MM.1S (cell line): ENCODE data around the gene VPS13C.

Source experiments
- DNase-seq: peaks from one replicate; pipeline ENCODE4 v3.0.0-alpha.2; 2015
- H2AFZ ChIP-seq: fragments of 300-600 bp; sonication (generic); 2 replicates; pipeline ENCODE4 v1.6.0; 2016; ENCODE audit warnings: antibody characterized with exemption, low read length
- H3F3A ChIP-seq: fragments of 300-600 bp; sonication (generic); 2 replicates; pipeline ENCODE4 v1.6.1; 2016; ENCODE audit warnings: mild to moderate bottlenecking, antibody characterized with exemption, low read length, moderate library complexity, mixed read lengths; ENCODE audit not compliant: insufficient read depth
- H3K27ac ChIP-seq: fragments of 300-600 bp; sonication (generic); 2 replicates; pipeline ENCODE4 v1.5.1; 2016; ENCODE audit warnings: mild to moderate bottlenecking, low read length
- H3K27me3 ChIP-seq: fragments of 300-600 bp; sonication (generic); replicated peaks from 2 replicates; pipeline ENCODE4 v1.6.0; 2016; ENCODE audit warnings: low read length; ENCODE audit not compliant: insufficient read depth
- H3K36me3 ChIP-seq: fragments of 300-600 bp; sonication (generic); replicated peaks from 2 replicates; pipeline ENCODE4 v1.6.1; 2016; ENCODE audit warnings: mild to moderate bottlenecking, low read length, mixed read lengths; ENCODE audit not compliant: insufficient read depth
- H3K4me1 ChIP-seq: fragments of 300-600 bp; sonication (generic); 2 replicates; pipeline ENCODE4 v1.6.1; 2016; ENCODE audit warnings: low read length, mixed read lengths
- H3K4me2 ChIP-seq: fragments of 300-600 bp; sonication (generic); 2 replicates; pipeline ENCODE4 v1.6.0; 2016; ENCODE audit warnings: low read depth, low read length
- H3K4me3 ChIP-seq: fragments of 300-600 bp; sonication (generic); 2 replicates; pipeline ENCODE4 v1.5.1; 2016; ENCODE audit warnings: low read length, mixed read lengths
- H3K79me2 ChIP-seq: fragments of 300-600 bp; sonication (generic); 2 replicates; pipeline ENCODE4 v1.6.1; 2016; ENCODE audit warnings: mixed run types, low read length, mixed read lengths
- H3K9ac ChIP-seq: fragments of 300-600 bp; sonication (generic); 2 replicates; pipeline ENCODE4 v1.6.1; 2016; ENCODE audit warnings: low read length, mixed read lengths
- H3K9me2 ChIP-seq: fragments of 300-600 bp; sonication (generic); replicated peaks from 2 replicates; pipeline ENCODE4 v1.6.1; 2016; ENCODE audit warnings: mild to moderate bottlenecking, low read length, mixed read lengths; ENCODE audit not compliant: insufficient read depth
- H3K9me3 ChIP-seq: fragments of 300-600 bp; sonication (generic); replicated peaks from 2 replicates; pipeline ENCODE4 v1.6.1; 2016; ENCODE audit warnings: mild to moderate bottlenecking, low read length, mixed read lengths; ENCODE audit not compliant: insufficient read depth
- H4K20me1 ChIP-seq: fragments of 300-600 bp; sonication (generic); 2 replicates; pipeline ENCODE4 v1.6.1; 2016; ENCODE audit warnings: mild to moderate bottlenecking, low read length, moderate library complexity, mixed read lengths; ENCODE audit not compliant: insufficient read depth
- EZH2 ChIP-seq: fragments of 300-600 bp; sonication (generic); optimal IDR thresholded peaks from 2 replicates; pipeline ENCODE3; 2017; ENCODE audit warnings: low read depth, mild to moderate bottlenecking, antibody characterized with exemption, low read length, mixed read lengths
- EZH2phosphoT487 ChIP-seq: fragments of 300-600 bp; sonication (generic); IDR thresholded peaks from 2 replicates; pipeline ENCODE4 v1.6.1; 2018; ENCODE audit warnings: antibody characterized with exemption, low read length
- TF ChIP-seq, protein P1 (sequence below): fragments of 300-600 bp; sonication (generic); IDR thresholded peaks from 2 replicates; pipeline ENCODE4 v1.5.1; 2016; ENCODE audit warnings: antibody characterized with exemption, low read length, mixed read lengths

The VPS13C gene

DNA sequence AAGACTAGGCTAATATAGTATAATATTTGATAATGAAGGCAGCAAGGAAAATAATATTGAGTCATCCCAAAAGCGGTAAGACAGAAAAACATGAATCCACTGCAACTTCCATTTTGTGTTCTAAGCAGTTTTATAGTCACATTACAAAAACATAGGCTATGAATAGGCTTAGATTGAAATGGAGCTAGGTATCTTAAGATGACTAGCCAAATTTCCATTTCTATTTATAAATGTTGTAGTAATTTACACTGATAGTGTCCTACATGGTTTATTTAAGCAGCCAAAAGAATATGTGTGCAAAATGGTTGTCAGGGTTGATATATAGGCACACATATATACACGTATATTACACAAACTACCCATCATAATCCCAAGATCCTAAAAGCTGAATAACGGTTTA lies 82.0 kb downstream of the VPS13C start:
- no peaks in the 10 kb centered on the region for H3K27me3 ChIP-seq
- H3K9me3 ChIP-seq, result no peaks in the 10 kb centered on the region
- H3K4me3 ChIP-seq, result no peak overlapping the region
- H2AFZ ChIP-seq, result no peak overlapping the region
- H3K4me1 ChIP-seq, result peaks cover 26% of the 10 kb centered on the region
- no peaks in the 10 kb centered on the region for H3K79me2 ChIP-seq
- no peak overlapping the region for H3K27ac ChIP-seq
- no peaks in the 10 kb centered on the region for H4K20me1 ChIP-seq
- no peak for DNase-seq
- no peak overlapping the region for H3K9ac ChIP-seq
- peaks cover 13% of the 10 kb centered on the region for H3F3A ChIP-seq
- H3K4me2 ChIP-seq, result no peak overlapping the region
- no peaks in the 10 kb centered on the region for H3K36me3 ChIP-seq
- no peaks in the 10 kb centered on the region for H3K9me2 ChIP-seq
- TF ChIP-seq EZH2phosphoT487 (no peak), EZH2 (no peak)
- TF ChIP-seq, protein P1, sequence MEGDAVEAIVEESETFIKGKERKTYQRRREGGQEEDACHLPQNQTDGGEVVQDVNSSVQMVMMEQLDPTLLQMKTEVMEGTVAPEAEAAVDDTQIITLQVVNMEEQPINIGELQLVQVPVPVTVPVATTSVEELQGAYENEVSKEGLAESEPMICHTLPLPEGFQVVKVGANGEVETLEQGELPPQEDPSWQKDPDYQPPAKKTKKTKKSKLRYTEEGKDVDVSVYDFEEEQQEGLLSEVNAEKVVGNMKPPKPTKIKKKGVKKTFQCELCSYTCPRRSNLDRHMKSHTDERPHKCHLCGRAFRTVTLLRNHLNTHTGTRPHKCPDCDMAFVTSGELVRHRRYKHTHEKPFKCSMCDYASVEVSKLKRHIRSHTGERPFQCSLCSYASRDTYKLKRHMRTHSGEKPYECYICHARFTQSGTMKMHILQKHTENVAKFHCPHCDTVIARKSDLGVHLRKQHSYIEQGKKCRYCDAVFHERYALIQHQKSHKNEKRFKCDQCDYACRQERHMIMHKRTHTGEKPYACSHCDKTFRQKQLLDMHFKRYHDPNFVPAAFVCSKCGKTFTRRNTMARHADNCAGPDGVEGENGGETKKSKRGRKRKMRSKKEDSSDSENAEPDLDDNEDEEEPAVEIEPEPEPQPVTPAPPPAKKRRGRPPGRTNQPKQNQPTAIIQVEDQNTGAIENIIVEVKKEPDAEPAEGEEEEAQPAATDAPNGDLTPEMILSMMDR, result no peak

DNA sequence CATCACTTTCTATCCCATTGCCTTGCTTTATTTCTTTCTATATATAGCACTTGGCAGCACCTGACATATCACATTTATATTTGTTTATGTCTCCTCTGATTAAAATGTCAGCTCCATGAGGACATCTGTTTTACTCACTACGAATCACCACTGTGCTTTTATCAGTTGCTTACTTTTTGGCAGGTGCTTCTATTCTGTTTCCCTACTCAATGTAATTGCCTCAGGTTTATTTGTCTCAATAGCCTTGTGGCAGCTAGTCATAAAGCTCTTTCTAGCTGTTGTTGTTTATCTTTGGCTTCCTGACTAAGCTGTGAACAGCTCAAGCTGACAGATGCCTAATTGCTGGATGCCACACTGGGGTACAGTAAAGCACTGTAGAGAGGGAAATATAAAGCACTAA lies 85.5 kb downstream of the VPS13C start:
- Histone ChIP-seq H3K4me1 (peaks cover 34% of the 10 kb centered on the region), H3K79me2 (no peaks in the 10 kb centered on the region), H3K4me3 (no peak overlapping the region), H3K36me3 (no peaks in the 10 kb centered on the region; the same call in none of the 2 replicates), H4K20me1 (no peaks in the 10 kb centered on the region), H3F3A (peaks cover 13% of the 10 kb centered on the region), H3K27me3 (no peaks in the 10 kb centered on the region), H3K27ac (peak overlapping the region; percentile 52; the same call in 1 of the 2 replicates), H3K4me2 (peak overlapping the region; percentile 40), H3K9me2 (no peaks in the 10 kb centered on the region), H3K9me3 (no peaks in the 10 kb centered on the region), H3K9ac (peak overlapping the region; percentile 1; the same call in 1 of the 2 replicates), H2AFZ (no peak overlapping the region)
- peak; percentile 21 for DNase-seq
- TF ChIP-seq EZH2, result no peak
- TF ChIP-seq EZH2phosphoT487, result no peak
- TF ChIP-seq, protein P1, result no peak

DNA sequence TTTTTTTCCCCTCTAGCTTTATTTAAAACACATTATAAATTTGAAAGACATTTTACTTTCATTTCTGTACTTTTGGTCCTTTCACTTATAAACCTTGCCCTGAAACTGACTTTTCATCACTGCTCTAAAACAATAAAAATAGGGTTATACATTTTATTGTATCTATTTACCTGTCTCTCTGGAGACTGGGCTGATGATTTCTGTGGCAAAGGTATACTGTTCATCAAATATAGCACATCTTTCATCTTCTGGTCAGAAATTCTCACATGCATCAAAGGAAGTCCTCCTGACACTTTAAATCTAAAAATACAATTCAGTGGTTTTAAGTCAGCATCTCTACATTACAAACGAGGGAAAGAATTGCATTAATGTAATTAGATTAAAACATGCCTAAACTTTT lies 86.1 kb downstream of the VPS13C start:
- H3K36me3 ChIP-seq, result no peaks in the 10 kb centered on the region; the same call in none of the 2 replicates
- peak overlapping the region; percentile 40 for H3K4me2 ChIP-seq
- TF ChIP-seq, protein P1, result no peak
- TF ChIP-seq EZH2, result no peak
- no peak overlapping the region for H3K4me3 ChIP-seq
- no peaks in the 10 kb centered on the region for H3K79me2 ChIP-seq
- no peaks in the 10 kb centered on the region for H4K20me1 ChIP-seq
- H3K27ac ChIP-seq, result peak overlapping the region; percentile 52; the same call in 1 of the 2 replicates
- H3K4me1 ChIP-seq, result peaks cover 36% of the 10 kb centered on the region
- H3K27me3 ChIP-seq, result no peaks in the 10 kb centered on the region
- no peaks in the 10 kb centered on the region for H3K9me3 ChIP-seq
- no peaks in the 10 kb centered on the region for H3K9me2 ChIP-seq
- peak overlapping the region; percentile 1; the same call in 1 of the 2 replicates for H3K9ac ChIP-seq
- peak; percentile 34 for DNase-seq
- H3F3A ChIP-seq, result peaks cover 13% of the 10 kb centered on the region
- no peak overlapping the region for H2AFZ ChIP-seq
